HG02981 (cell line): Measurements from ENCODE around the gene RAP1GAP.

Experiments
- ATAC-seq: cut with Tn5 transposase; IDR thresholded peaks from one replicate; pipeline ENCODE4 v1.9.1; 2021; ENCODE audit warnings: mild to moderate bottlenecking, moderate library complexity; ENCODE audit not compliant: unreplicated experiment

The RAP1GAP gene

DNA sequence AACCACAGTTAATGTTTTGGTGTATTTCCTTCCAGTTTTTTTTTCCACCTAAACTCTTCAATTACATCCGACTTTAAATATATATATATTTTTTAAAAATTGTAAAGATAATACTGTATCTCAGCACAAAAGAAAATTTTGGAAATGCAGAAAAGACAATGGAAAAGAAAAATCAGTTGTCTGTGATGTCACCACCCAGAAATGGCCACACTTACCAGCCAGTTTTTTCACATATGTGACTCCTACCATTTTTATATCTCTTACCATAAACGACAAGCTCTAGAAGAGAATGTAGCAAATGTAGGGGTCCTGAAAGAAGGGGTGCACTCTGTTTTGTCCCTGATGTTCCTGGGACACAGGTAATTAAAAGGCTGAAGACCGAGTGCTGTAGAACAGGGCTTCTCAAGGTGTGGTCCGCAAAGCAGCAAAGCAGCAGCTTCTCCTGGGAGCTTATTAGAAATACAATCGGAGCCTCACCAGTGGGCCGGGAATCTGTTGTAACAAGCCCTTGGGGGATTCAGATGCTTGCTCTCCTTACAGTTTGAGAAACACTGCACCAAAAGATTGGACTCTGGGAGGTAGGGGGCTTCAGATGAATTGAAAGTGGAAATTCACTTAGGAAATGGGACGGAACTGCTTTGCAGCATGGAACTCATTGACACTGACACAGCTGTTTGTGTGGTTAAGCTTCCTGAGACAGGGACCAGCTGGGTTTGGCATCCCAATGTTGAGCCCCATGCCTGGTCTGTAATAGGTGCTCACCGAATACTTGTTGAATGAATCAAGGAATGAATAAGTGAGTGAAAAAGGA lies 115.8 kb downstream of the RAP1GAP start:
- no peak for ATAC-seq

DNA sequence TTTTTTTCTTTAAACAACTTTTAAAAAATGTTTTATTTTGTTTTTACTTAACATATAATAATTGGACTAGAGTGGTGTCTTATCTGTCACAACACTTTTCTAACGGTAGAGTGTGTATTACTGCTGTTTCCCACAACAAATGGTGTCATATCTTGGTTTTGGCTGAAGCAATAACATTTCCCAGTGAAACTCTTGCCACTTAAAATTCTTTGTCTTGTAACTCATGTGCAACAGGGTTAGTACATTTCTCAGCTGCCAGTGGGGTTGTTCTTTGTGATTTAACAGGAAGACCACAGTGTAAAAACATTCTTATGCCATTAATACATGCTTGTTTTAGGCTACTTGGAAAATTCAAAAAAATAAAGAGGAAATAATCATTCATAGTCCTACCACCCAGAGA lies 116.4 kb downstream of the RAP1GAP start:
- no peak for ATAC-seq

- ATAC-seq, result no peak
Observed at GRCh38 chr1:21550866-21551475, 118.2 kb downstream of the RAP1GAP start.

DNA sequence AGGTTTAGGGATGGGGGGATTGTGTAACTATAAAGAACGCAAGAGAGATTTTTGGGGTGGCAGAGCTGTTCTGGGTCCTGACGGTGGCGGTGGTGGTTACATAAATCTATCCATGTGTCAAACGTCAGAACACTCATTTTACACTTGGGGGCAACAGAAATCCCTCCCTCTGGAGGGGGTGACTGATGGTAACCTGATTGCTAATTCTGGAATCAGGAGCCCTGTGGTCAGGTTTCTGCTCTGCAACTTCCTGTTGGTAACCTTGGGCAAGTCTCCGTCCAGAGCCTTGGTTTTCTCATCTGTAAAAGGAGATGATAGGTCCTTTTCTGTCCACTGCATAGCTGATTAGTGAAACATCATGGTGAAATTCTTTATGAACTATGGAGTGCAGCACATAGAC lies 119.1 kb downstream of the RAP1GAP start:
- ATAC-seq, result no peak

DNA sequence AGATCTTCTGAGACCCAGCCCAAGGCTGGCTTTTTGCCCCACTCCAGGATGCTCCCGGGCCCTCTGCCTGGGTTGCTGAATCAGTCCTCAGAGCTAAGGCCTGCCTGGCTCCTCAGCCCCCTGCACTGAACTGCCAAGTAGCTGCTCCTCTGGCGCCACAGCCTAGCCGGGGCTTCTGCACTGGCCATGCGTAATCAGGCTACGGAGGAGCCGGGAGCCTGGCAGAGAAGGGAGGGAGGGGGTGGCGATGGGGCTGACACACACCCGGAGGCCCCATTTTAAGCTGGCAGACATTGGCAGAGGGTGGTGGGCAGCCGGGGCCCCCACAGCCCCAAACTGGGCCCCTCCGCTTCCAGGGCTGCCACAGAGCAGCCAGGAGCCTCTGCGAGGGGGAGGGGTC lies 121.3 kb downstream of the RAP1GAP start:
- no peak for ATAC-seq
